IMR-90 (cell line): ENCODE results near the gene SDK1. TPM values are rescaled to one million over a fixed set of nuclear protein-coding genes. Genes with fewer than 3 reads are reported as not detected.

Experiments
- ATAC-seq: fragments of 200-7000 bp; cut with Tn5 transposase; 2 replicates; pipeline ENCODE4 v1.9.1; 2020; ENCODE audit warnings: low read depth, mild to moderate bottlenecking, moderate library complexity
- BruUV-seq: library from RNA; stranded (reverse); fragments of 400-500 nt; replicated peaks from 2 replicates; lab custom pipeline; 2021; lab: Mats Ljungman, UMichigan
- CTCF ChIA-PET: fragments of 300-600 bp; formaldehyde crosslinking; extraction: SDS; loops from one replicate; lab custom pipeline; 2021; ENCODE audit warnings: antibody characterized with exemption; lab: Yijun Ruan, JAX
- POLR2A ChIA-PET: fragments of 300-600 bp; sonication (Branson Sonifier 250); formaldehyde crosslinking; loops from one replicate; lab custom pipeline; 2022; ENCODE audit warnings: antibody characterized with exemption; ENCODE audit not compliant: unreplicated experiment; lab: Charles Lee
- DNase-seq: peaks from one replicate; pipeline ENCODE4 v3.0.0; 2013
- H2AFZ ChIP-seq: replicated peaks from 2 replicates; pipeline ENCODE3; 2013; ENCODE audit warnings: low read length, mild to moderate bottlenecking; ENCODE audit not compliant: poor library complexity
- H2AK5ac ChIP-seq: 2 replicates; pipeline ENCODE4 v1.6.1; 2013; ENCODE audit warnings: low read depth, low read length, inconsistent platforms
- H2AK9ac ChIP-seq: replicated peaks from 2 replicates; pipeline ENCODE3; 2013; ENCODE audit warnings: mild to moderate bottlenecking, low read depth, low read length, moderate library complexity; ENCODE audit not compliant: poor library complexity
- H2BK120ac ChIP-seq: 2 replicates; pipeline ENCODE4 v1.6.1; 2013; ENCODE audit warnings: low read depth, low read length, inconsistent platforms
- H2BK15ac ChIP-seq: 3 replicates; pipeline ENCODE4 v1.6.1; 2013; ENCODE audit warnings: low read depth, low read length, inconsistent platforms
- H2BK20ac ChIP-seq: 2 replicates; pipeline ENCODE4 v1.6.1; 2013; ENCODE audit warnings: low read depth, mild to moderate bottlenecking, inconsistent platforms, low read length, moderate library complexity
- H2BK5ac ChIP-seq: 2 replicates; pipeline ENCODE4 v1.6.1; 2013; ENCODE audit warnings: mild to moderate bottlenecking, low read depth, low read length, inconsistent platforms; ENCODE audit not compliant: poor library complexity, severe bottlenecking
- H3K14ac ChIP-seq: replicated peaks from 2 replicates; pipeline ENCODE4 v1.6.1; 2013; ENCODE audit warnings: low read depth, low read length, inconsistent platforms
- H3K18ac ChIP-seq: 2 replicates; pipeline ENCODE4 v1.6.1; 2013; ENCODE audit warnings: low read depth, low read length, control low read depth
- H3K23ac ChIP-seq: 2 replicates; pipeline ENCODE4 v1.6.1; 2013; ENCODE audit warnings: low read depth, low read length, inconsistent platforms
- H3K27ac ChIP-seq: 2 replicates; pipeline ENCODE4 v1.5.1; 2013; ENCODE audit warnings: mild to moderate bottlenecking, control low read depth, low read length; ENCODE audit not compliant: insufficient read depth
- H3K27me3 ChIP-seq: 2 replicates; pipeline ENCODE4 v1.6.1; 2013; ENCODE audit warnings: low read length; ENCODE audit not compliant: control insufficient read depth, insufficient read depth
- H3K36me3 ChIP-seq: 2 replicates; pipeline ENCODE4 v1.6.1; 2013; ENCODE audit warnings: low read length, mixed read lengths; ENCODE audit not compliant: control insufficient read depth, insufficient read depth
- H3K4ac ChIP-seq: 2 replicates; pipeline ENCODE4 v1.6.1; 2013; ENCODE audit warnings: low read depth, low read length, inconsistent platforms
- H3K4me1 ChIP-seq: 2 replicates; pipeline ENCODE4 v1.6.1; 2013; ENCODE audit warnings: low read length, mixed read lengths; ENCODE audit not compliant: control insufficient read depth, insufficient read depth
- H3K4me2 ChIP-seq: 2 replicates; pipeline ENCODE4 v1.6.1; 2013; ENCODE audit warnings: low read depth, mild to moderate bottlenecking, control low read depth, low read length, moderate library complexity
- H3K4me3 ChIP-seq: 2 replicates; pipeline ENCODE4 v1.5.1; 2013; ENCODE audit warnings: low read depth, mild to moderate bottlenecking, control low read depth, low read length, moderate library complexity; ENCODE audit not compliant: insufficient read depth
- H3K56ac ChIP-seq: 2 replicates; pipeline ENCODE4 v1.6.1; 2013; ENCODE audit warnings: low read length, inconsistent platforms; ENCODE audit not compliant: insufficient read depth; ENCODE audit errors: extremely low read depth
- H3K79me1 ChIP-seq, 2 experiments: 2 replicates each; pipeline ENCODE4 v1.6.1; 2013; ENCODE audit warnings: low read length in 2 of 2, inconsistent platforms in 1 of 2, low read depth in 1 of 2
- H3K9ac ChIP-seq: 2 replicates; pipeline ENCODE4 v1.6.1; 2013; ENCODE audit warnings: low read depth, low read length, control low read depth
- H3K9me1 ChIP-seq: 2 replicates; pipeline ENCODE4 v1.6.1; 2013; ENCODE audit warnings: low read length, inconsistent platforms; ENCODE audit not compliant: insufficient read depth
- H3K9me3 ChIP-seq: 2 replicates; pipeline ENCODE4 v1.6.1; 2013; ENCODE audit warnings: low read length; ENCODE audit not compliant: control insufficient read depth, insufficient read depth
- H4K20me1 ChIP-seq: 2 replicates; pipeline ENCODE4 v1.6.1; 2013; ENCODE audit warnings: low read length, inconsistent platforms; ENCODE audit not compliant: insufficient read depth
- H4K5ac ChIP-seq: 2 replicates; pipeline ENCODE4 v1.6.1; 2013; ENCODE audit warnings: mild to moderate bottlenecking, low read depth, low read length, control low read depth
- H4K8ac ChIP-seq, 2 experiments: 2 replicates each; pipeline ENCODE4 v1.6.1; 2013; ENCODE audit warnings: low read depth in 2 of 2, low read length in 2 of 2, control low read depth in 1 of 2, inconsistent platforms in 1 of 2
- H4K91ac ChIP-seq: 2 replicates; pipeline ENCODE4 v1.6.1; 2013; ENCODE audit warnings: low read depth, low read length, inconsistent platforms; ENCODE audit not compliant: insufficient read depth
- BHLHE40 ChIP-seq: fragments of 150-350 bp; IDR thresholded peaks from 2 replicates; pipeline ENCODE4 v1.6.1; 2016; ENCODE audit warnings: mild to moderate bottlenecking, low read depth, low read length
- CEBPB ChIP-seq: IDR thresholded peaks from 2 replicates; pipeline ENCODE4 v1.6.1; 2012; ENCODE audit warnings: low read depth, low read length, improper control_type of control experiment
- CHD1 ChIP-seq: IDR thresholded peaks from 2 replicates; pipeline ENCODE4 v1.6.1; 2012; ENCODE audit warnings: low read depth, low read length, improper control_type of control experiment
- FOS ChIP-seq: fragments of 150-350 bp; IDR thresholded peaks from 2 replicates; pipeline ENCODE4 v1.6.1; 2016; ENCODE audit warnings: low read depth, low read length
- MAFK ChIP-seq: IDR thresholded peaks from 2 replicates; pipeline ENCODE4 v1.6.1; 2012; ENCODE audit warnings: low read depth, low read length, improper control_type of control experiment
- RAD21 ChIP-seq: IDR thresholded peaks from 2 replicates; pipeline ENCODE4 v1.6.1; 2012; ENCODE audit warnings: low read length, improper control_type of control experiment
- RFX5 ChIP-seq: IDR thresholded peaks from 2 replicates; pipeline ENCODE4 v1.8.0; 2012; ENCODE audit warnings: low read depth, mild to moderate bottlenecking, low read length, moderate library complexity
- USF2 ChIP-seq: fragments of 150-350 bp; IDR thresholded peaks from 2 replicates; pipeline ENCODE4 v1.6.1; 2017; ENCODE audit warnings: mild to moderate bottlenecking, antibody characterized with exemption, low read length, low read depth
- WGBS, 2 experiments: methylation state at CpG; one replicate each; pipeline versions ENCODE4 v1.1.5 to v1.1.7; 2013; ENCODE audit warnings: missing lambda C conversion rate in 2 of 2; ENCODE audit not compliant: insufficient read length in 1 of 2; ENCODE audit errors: extremely low coverage in 2 of 2; 5-methylcytosine and 5-hydroxymethylcytosine counted together
- dilution Hi-C: fragments of 300-500 bp; cut with HindIII; formaldehyde crosslinking; loops from one replicate; pipeline ENCODE4 v1.14.3; 2018; ENCODE audit warnings: low sequenced_read_pairs; ENCODE audit not compliant: unreplicated experiment
- in situ Hi-C: fragments of 300-500 bp; cut with MboI; formaldehyde crosslinking; loops from 3 replicates; pipeline ENCODE4 v1.14.3; 2019; ENCODE audit warnings: low sequenced_read_pairs, inconsistent platforms, mixed read lengths
- intact Hi-C: fragments of 100-400 bp; cut with micrococcal nuclease; formaldehyde crosslinking; loops from 2 replicates; pipeline ENCODE4 v1.10.0; 2022
- polyA plus RNA-seq, 3 experiments: library from polyadenylated mRNA; depleted of rRNA; stranded (reverse); fragments of >200 nt; gene quantifications; 2 replicates each; pipeline ENCODE4 v1.2.3, GENCODE V29; 2012; ENCODE audit warnings: low replicate concordance in 1 of 3
- total RNA-seq: library from RNA; depleted of rRNA; stranded (reverse); fragments of >200 nt; gene quantifications from 2 replicates; pipeline ENCODE4 v1.2.3, GENCODE V29; 2012
- TF ChIP-seq, protein P1 (sequence below): fragments of 150-350 bp; IDR thresholded peaks from 2 replicates; pipeline ENCODE4 v1.6.1; 2016; ENCODE audit warnings: low read depth, mild to moderate bottlenecking, low read length, moderate library complexity, borderline replicate concordance
- TF ChIP-seq, protein P2 (sequence below): conservative IDR thresholded peaks from 2 replicates; pipeline ENCODE4 v1.5.1; 2012; ENCODE audit warnings: mild to moderate bottlenecking, low read depth, low read length, improper control_type of control experiment

The SDK1 gene
- total and polyA plus RNA-seq, 2 of the 4 experiments (the other 2 are of a cell fraction), result 1.5 to 1.6 TPM

DNA sequence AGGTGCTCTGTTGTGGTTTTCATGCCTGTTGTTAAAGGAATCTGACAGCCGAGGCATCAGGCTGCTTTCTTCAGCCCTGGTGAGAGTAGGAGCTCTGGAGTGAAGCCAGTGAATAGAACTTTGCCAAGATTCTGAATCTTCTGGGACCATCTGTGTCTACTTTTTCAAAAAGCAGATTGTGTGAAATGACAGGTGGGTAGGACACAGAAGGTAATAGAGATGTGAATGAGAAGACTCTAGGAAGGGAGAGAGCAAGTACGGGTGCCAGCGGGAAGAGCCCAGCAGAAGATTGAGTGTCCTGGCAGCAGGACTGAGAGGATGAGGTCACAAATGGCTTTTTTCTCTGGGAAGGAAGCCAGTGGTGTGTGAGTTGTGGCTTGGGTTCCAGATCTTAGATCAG, 429.2 kb downstream of the SDK1 start (continued):
- TF ChIP-seq RFX5, result no peak
- no peak for TF ChIP-seq CHD1
- no peak for TF ChIP-seq RAD21
- TF ChIP-seq, protein P1, sequence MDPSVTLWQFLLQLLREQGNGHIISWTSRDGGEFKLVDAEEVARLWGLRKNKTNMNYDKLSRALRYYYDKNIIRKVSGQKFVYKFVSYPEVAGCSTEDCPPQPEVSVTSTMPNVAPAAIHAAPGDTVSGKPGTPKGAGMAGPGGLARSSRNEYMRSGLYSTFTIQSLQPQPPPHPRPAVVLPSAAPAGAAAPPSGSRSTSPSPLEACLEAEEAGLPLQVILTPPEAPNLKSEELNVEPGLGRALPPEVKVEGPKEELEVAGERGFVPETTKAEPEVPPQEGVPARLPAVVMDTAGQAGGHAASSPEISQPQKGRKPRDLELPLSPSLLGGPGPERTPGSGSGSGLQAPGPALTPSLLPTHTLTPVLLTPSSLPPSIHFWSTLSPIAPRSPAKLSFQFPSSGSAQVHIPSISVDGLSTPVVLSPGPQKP, result no peak
- TF ChIP-seq CEBPB, result no peak

DNA sequence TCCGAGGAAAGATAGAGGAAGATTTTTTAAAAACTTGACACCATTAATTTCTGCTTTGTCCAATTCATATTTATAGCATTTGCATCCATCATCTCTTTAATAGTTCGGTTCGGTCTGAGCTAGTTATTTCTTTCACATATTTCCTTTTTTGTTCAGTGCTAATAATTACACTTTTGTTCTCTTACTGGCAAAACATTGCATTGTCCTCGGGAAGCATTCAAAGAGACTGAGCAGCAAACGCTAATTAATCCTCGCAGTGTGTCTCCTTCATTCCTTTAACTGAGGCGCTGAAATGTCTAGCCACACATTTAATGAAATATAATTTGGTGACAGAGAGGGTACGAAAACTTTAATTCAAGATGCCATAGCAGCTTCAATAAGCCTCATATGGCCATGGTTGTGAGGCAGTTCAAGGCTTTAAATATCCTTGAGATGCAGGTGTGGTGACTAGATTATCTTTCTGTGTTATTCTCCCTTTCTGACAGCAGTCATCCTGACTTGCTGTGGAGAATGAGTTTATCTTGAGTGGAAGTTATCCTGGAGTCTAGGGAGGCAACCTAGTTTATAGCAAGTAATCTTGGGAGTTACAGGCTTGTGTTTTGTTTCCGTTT, 431.4 kb downstream of the SDK1 start:
- DNase-seq (no peak), ATAC-seq (no peak)
- H3K79me1 ChIP-seq, result no peaks in the 10 kb centered on the region
- H2AK5ac ChIP-seq, result no peak overlapping the region
- ChIA-PET POLR2A (no interaction called here), CTCF (no interaction called here)
- TF ChIP-seq, protein P2, sequence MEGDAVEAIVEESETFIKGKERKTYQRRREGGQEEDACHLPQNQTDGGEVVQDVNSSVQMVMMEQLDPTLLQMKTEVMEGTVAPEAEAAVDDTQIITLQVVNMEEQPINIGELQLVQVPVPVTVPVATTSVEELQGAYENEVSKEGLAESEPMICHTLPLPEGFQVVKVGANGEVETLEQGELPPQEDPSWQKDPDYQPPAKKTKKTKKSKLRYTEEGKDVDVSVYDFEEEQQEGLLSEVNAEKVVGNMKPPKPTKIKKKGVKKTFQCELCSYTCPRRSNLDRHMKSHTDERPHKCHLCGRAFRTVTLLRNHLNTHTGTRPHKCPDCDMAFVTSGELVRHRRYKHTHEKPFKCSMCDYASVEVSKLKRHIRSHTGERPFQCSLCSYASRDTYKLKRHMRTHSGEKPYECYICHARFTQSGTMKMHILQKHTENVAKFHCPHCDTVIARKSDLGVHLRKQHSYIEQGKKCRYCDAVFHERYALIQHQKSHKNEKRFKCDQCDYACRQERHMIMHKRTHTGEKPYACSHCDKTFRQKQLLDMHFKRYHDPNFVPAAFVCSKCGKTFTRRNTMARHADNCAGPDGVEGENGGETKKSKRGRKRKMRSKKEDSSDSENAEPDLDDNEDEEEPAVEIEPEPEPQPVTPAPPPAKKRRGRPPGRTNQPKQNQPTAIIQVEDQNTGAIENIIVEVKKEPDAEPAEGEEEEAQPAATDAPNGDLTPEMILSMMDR, result no peak
- TF ChIP-seq CEBPB, result no peak
- no peak for TF ChIP-seq CHD1
- no peak for TF ChIP-seq USF2
- TF ChIP-seq, protein P1, result no peak
- TF ChIP-seq RAD21, result no peak
- TF ChIP-seq BHLHE40, result no peak
- TF ChIP-seq FOS, result no peak
- no peak for TF ChIP-seq MAFK
- no peaks in the 10 kb centered on the region for H3K9me1 ChIP-seq
- WGBS, 2 experiments, result 83% methylated on average over 3 of the region's 9 CpGs; no CpG with 5 or more reads in 1 of the 2 experiments
- no peak overlapping the region for H2BK20ac ChIP-seq
- H3K56ac ChIP-seq, result no peak overlapping the region
- no TSS peak for BruUV-seq
- no peak overlapping the region for H2BK5ac ChIP-seq
- no peak overlapping the region for H4K91ac ChIP-seq
- no peak overlapping the region for H3K4me2 ChIP-seq
- H3K14ac ChIP-seq, result no peak overlapping the region
- H2AK9ac ChIP-seq, result no peak overlapping the region
- H4K5ac ChIP-seq, result no peak overlapping the region
- H3K27ac ChIP-seq, result no peak overlapping the region
- no peak overlapping the region for H3K9ac ChIP-seq
- no peaks in the 10 kb centered on the region for H3K27me3 ChIP-seq
- H4K8ac ChIP-seq, result no peak overlapping the region
- H3K9me3 ChIP-seq, result peaks cover 13% of the 10 kb centered on the region
- dilution Hi-C loops (no loop called here), intact Hi-C loops (no loop called here), in situ Hi-C loops (no loop called here)
- H2BK120ac ChIP-seq, result no peak overlapping the region
- no peak overlapping the region for H3K18ac ChIP-seq
- H3K4me3 ChIP-seq, result no peak overlapping the region
- no peak overlapping the region for H2BK15ac ChIP-seq
- H2AFZ ChIP-seq, result no peak overlapping the region
- no peaks in the 10 kb centered on the region for H4K20me1 ChIP-seq
- H3K36me3 ChIP-seq, result no peaks in the 10 kb centered on the region
- no peaks in the 10 kb centered on the region; the same call in 1 of the 2 replicates for H3K4me1 ChIP-seq
- no peak overlapping the region for H3K4ac ChIP-seq
- no peak overlapping the region for H3K23ac ChIP-seq
